Fibroblast of the aortic adventitia (primary cell): Measurements from ENCODE around the gene OR4A16. TPM values are rescaled to one million over a fixed set of nuclear protein-coding genes. Genes with fewer than 3 reads are reported as not detected.

Experiments
- DNase-seq: peaks from one replicate; pipeline ENCODE4 v3.0.0-alpha.2; 2010; ENCODE audit warnings: low read depth
- H3K4me3 ChIP-seq: 2 replicates; pipeline ENCODE4 v1.5.1; 2011; ENCODE audit warnings: low read depth, mild to moderate bottlenecking, control low read depth, low read length, moderate library complexity
- total RNA-seq: library from RNA; depleted of rRNA; stranded (reverse); fragments of >200 nt; gene quantifications from 2 replicates; pipeline ENCODE4 v1.2.3, GENCODE V29; 2012; ENCODE audit warnings: low replicate concordance
- TF ChIP-seq, protein P1 (sequence below): IDR thresholded peaks from 2 replicates; pipeline ENCODE4 v1.5.1; 2011; ENCODE audit warnings: mild to moderate bottlenecking, low read length, control low read depth, inconsistent platforms; ENCODE audit not compliant: insufficient read depth

The OR4A16 gene
- total RNA-seq, result not detected in 2 replicates

DNA sequence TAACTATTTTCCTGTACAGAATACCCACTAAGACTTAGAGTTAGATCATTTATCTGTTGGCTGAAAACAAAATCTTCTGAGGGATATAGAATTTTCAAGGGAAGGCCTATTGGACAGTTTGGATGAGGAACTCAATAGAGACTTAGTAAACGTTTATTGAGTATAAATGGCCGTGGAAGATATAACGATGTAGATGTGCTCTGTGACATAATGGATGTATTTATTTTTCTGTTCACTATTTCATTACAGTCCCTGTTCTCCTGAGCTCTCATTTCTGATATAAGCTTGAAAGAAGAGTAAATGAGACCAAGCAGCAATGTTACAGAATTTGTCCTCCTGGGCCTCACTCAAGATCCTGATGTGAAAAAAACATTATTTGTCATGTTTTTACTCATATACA is at the start of gene OR4A16:
Gene OR4A16, plus strand, starts transcription at position 301 of the 400 bp plus-strand sequence. Its CDS starts 0 bp downstream, at position 301.
- H3K4me3 ChIP-seq, result no peak within 1 kb of the TSS
- DNase-seq, result no peak
- TF ChIP-seq, protein P1, sequence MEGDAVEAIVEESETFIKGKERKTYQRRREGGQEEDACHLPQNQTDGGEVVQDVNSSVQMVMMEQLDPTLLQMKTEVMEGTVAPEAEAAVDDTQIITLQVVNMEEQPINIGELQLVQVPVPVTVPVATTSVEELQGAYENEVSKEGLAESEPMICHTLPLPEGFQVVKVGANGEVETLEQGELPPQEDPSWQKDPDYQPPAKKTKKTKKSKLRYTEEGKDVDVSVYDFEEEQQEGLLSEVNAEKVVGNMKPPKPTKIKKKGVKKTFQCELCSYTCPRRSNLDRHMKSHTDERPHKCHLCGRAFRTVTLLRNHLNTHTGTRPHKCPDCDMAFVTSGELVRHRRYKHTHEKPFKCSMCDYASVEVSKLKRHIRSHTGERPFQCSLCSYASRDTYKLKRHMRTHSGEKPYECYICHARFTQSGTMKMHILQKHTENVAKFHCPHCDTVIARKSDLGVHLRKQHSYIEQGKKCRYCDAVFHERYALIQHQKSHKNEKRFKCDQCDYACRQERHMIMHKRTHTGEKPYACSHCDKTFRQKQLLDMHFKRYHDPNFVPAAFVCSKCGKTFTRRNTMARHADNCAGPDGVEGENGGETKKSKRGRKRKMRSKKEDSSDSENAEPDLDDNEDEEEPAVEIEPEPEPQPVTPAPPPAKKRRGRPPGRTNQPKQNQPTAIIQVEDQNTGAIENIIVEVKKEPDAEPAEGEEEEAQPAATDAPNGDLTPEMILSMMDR, result no peak

- no peak overlapping the region for H3K4me3 ChIP-seq
- TF ChIP-seq, protein P1, result no peak
- DNase-seq, result no peak
These were observed 18.5 kb upstream of the OR4A16 start for GRCh38 chr11:55324500-55324899.

GRCh38 chr11:55345306-55345705 is 2.3 kb downstream of the OR4A16 start:
- no peak for DNase-seq
- no peak overlapping the region for H3K4me3 ChIP-seq
- TF ChIP-seq, protein P1, result no peak

- no peak overlapping the region for H3K4me3 ChIP-seq
- no peak for DNase-seq
- TF ChIP-seq, protein P1, result no peak
These were observed 6.0 kb downstream of the OR4A16 start for GRCh38 chr11:55349032-55349431.

DNA sequence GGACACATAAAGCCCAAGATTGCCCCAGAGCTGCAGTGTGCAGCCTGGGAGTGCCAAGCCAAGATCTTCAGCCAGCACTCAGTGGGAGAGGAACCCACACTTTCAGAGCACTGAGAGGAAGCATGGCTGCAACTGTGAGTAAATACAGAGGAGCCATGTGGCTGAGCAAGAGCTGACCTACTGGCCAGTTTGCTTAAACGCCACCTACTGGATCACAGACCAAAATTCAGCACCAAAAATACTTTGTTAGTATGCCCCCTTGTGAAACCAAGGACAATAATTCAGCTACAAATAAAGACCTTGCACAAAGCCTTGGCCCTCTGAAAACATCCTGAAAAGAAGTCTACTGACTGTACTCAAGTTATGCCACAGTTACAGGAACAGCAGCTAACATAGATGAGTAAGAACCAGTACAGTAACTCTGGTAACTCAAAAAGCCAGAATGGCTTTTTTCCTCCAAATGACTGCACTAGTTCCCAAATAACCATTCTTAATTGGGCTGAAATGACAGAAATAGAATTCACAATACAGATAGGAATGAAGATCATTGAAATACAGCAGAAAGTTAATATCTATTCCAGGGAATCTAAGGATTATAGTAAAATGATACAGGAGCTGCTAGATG is 14.7 kb downstream of the OR4A16 start:
- TF ChIP-seq, protein P1, result no peak
- H3K4me3 ChIP-seq, result no peak overlapping the region
- no peak for DNase-seq

DNA sequence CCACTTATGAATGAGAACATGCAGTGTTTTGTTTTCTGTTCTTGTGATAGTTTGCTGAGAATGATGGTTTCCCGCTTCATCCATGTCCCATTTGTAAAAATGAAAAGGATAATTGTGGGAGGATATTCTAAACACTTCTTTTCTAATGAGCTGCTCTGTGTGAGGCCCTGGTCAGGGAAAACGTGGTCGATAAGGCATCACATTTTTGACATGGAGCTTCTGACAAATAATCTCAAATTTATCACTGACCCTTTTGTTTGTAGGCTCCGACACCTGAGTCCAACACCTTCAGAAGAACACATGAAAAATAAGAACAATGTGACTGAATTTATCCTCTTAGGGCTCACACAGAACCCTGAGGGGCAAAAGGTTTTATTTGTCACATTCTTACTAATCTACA is 24.7 kb downstream of the OR4A16 start, which contains the start of gene OR4A15:
Gene OR4A15, plus strand, starts transcription at position 301 of the 400 bp plus-strand sequence. Its CDS starts 0 bp downstream, at position 301.
- no peak within 1 kb of the TSS for H3K4me3 ChIP-seq
- TF ChIP-seq, protein P1, result no peak
- DNase-seq, result no peak

Other genes with a start within 250 kb of the OR4A16 start
- gene TRIM48, start 81.0 kb upstream of the OR4A16 start, total RNA-seq, result not detected in 2 replicates
- not detected in 2 replicates for gene OR4A15, start 24.8 kb downstream of the OR4A16 start, total RNA-seq
- gene OR4C15, start 211.3 kb downstream of the OR4A16 start, total RNA-seq, result not detected in 2 replicates
- not detected in 2 replicates for gene OR4C16, start 228.9 kb downstream of the OR4A16 start, total RNA-seq